Keratinocyte (primary cell): Measurements from ENCODE around the gene UNC13B. TPM values are rescaled to one million over a fixed set of nuclear protein-coding genes. Genes with fewer than 3 reads are reported as not detected.

Source experiments
- DNase-seq: peaks from one replicate; pipeline ENCODE4 v3.0.0-alpha.2; 2011; ENCODE audit warnings: low read depth, missing footprints, low spot score
- FAIRE-seq: peaks from 2 replicates; lab custom pipeline; 2011; peaks lifted over from hg19 to GRCh38; lab: Jason Lieb, UNC
- H2AFZ ChIP-seq: 2 replicates; pipeline ENCODE4 v1.6.0; 2012; ENCODE audit warnings: low read length, control low read depth, inconsistent platforms; ENCODE audit not compliant: control insufficient read depth
- H3K27ac ChIP-seq: 2 replicates; pipeline ENCODE4 v1.5.1; 2011; ENCODE audit warnings: low read length; ENCODE audit not compliant: control insufficient read depth, insufficient read depth
- H3K27me3 ChIP-seq: 3 replicates; pipeline ENCODE4 v1.6.0; 2011; ENCODE audit warnings: low read length; ENCODE audit not compliant: control insufficient read depth, insufficient read depth; ENCODE audit errors: extremely low read depth
- H3K36me3 ChIP-seq, 2 experiments: 2 replicates in 1 of 2; 3 replicates in 1 of 2; pipeline ENCODE4 v1.5.1; 2011; ENCODE audit warnings: low read length in 2 of 2, mild to moderate bottlenecking in 1 of 2; ENCODE audit not compliant: control insufficient read depth in 2 of 2, insufficient read depth in 2 of 2; ENCODE audit errors: extremely low read depth in 1 of 2
- H3K4me1 ChIP-seq: 3 replicates; pipeline ENCODE4 v1.5.1; 2011; ENCODE audit warnings: low read length; ENCODE audit not compliant: control insufficient read depth, insufficient read depth; ENCODE audit errors: extremely low read depth
- H3K4me2 ChIP-seq: 3 replicates; pipeline ENCODE4 v1.6.0; 2011; ENCODE audit warnings: low read depth, low read length; ENCODE audit not compliant: control insufficient read depth, insufficient read depth; ENCODE audit errors: extremely low read depth
- H3K4me3 ChIP-seq, 3 experiments: fragments of 200-600 bp in 1 of 3; sonication (generic) in 1 of 3; 2 replicates in 2 of 3; 3 replicates in 1 of 3; pipeline ENCODE4 v1.5.1; 2011 to 2016; ENCODE audit warnings: low read length in 3 of 3, mild to moderate bottlenecking in 3 of 3, control low read depth in 2 of 3, inconsistent platforms in 1 of 3, low read depth in 1 of 3, mixed read lengths in 1 of 3, mixed run types in 1 of 3, moderate library complexity in 1 of 3; ENCODE audit not compliant: control insufficient read depth in 2 of 3, insufficient read depth in 2 of 3; ENCODE audit errors: extremely low read depth in 1 of 3
- H3K79me2 ChIP-seq: 2 replicates; pipeline ENCODE4 v1.6.0; 2012; ENCODE audit warnings: low read length; ENCODE audit not compliant: control insufficient read depth, insufficient read depth
- H3K9ac ChIP-seq: 3 replicates; pipeline ENCODE4 v1.6.0; 2011; ENCODE audit warnings: low read length; ENCODE audit not compliant: control insufficient read depth, insufficient read depth; ENCODE audit errors: extremely low read depth
- H3K9me1 ChIP-seq: 3 replicates; pipeline ENCODE4 v1.6.0; 2011; ENCODE audit warnings: low read length; ENCODE audit not compliant: control insufficient read depth, insufficient read depth; ENCODE audit errors: extremely low read depth
- H3K9me3 ChIP-seq: 2 replicates; pipeline ENCODE4 v1.5.1; 2012; ENCODE audit warnings: low read depth, low read length; ENCODE audit not compliant: control insufficient read depth
- H4K20me1 ChIP-seq: 3 replicates; pipeline ENCODE4 v1.6.0; 2011; ENCODE audit warnings: low read length; ENCODE audit not compliant: control insufficient read depth, insufficient read depth; ENCODE audit errors: extremely low read depth
- EZH2 ChIP-seq: IDR thresholded peaks from one replicate; pipeline ENCODE4 v1.6.1; 2012; ENCODE audit warnings: inconsistent platforms, mild to moderate bottlenecking, low read length, moderate library complexity
- dilution Hi-C: fragments of 300-500 bp; cut with MboI; formaldehyde crosslinking; loops from one replicate; pipeline ENCODE4 v1.7.0; 2020; ENCODE audit warnings: low sequenced_read_pairs; ENCODE audit not compliant: extremely low pct_ligation_motif_present
- polyA plus RNA-seq, 5 experiments: library from polyadenylated mRNA; depleted of rRNA in 3 of 5; stranded (reverse) in 3 of 5; stranded (forward) in 1 of 5; unstranded in 1 of 5; fragments of >200 nt; gene quantifications; 1 replicate in 1 of 5; 2 replicates in 3 of 5; 3 replicates in 1 of 5; pipeline versions ENCODE4 v1.2.1 to v1.2.3, GENCODE V29; 2011 to 2012; ENCODE audit warnings: missing spikeins in 2 of 5, low read depth in 1 of 5, low replicate concordance in 1 of 5
- TF ChIP-seq, protein P1 (sequence below), 3 experiments: IDR thresholded peaks in 1 of 3; conservative IDR thresholded peaks in 1 of 3; optimal IDR thresholded peaks in 1 of 3; 2 replicates in 2 of 3; 3 replicates in 1 of 3; pipeline versions ENCODE3 to v1.5.1; 2011; ENCODE audit warnings: low read length in 3 of 3, mild to moderate bottlenecking in 3 of 3, moderate library complexity in 2 of 3, control low read depth in 1 of 3, inconsistent platforms in 1 of 3; ENCODE audit not compliant: insufficient read depth in 2 of 3; ENCODE audit errors: extremely low read depth in 1 of 3

Gene UNC13B
- polyA plus RNA-seq, 1 donor (not counting 4 experiments of a cell fraction or from before 2014, with no cell fraction given), result 9.3 TPM

DNA sequence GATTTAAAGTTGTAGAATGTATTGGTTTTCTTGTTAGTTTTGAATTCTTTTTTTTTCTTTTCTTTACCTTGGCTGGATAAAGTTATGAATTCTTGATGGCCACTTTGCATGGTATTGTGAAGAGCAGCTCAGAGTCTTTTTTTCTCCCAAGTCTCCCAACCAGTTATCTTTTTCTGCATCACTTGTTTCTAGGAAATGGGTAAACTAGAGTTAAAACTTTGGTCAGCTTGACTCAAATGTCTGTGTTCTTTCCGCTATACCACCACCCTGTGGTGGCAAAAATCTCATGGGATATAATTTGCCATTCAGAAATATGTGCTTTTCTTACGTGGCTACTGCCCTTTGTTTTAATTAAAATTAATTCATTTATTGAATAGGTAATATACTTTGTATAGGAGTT, 113.2 kb downstream of the UNC13B start:
- dilution Hi-C loops, result no loop called here
- Histone ChIP-seq H3K9me3 (no peaks in the 10 kb centered on the region), H3K79me2 (no peaks in the 10 kb centered on the region), H3K9ac (no peak overlapping the region), H4K20me1 (no peaks in the 10 kb centered on the region), H3K4me2 (no peak overlapping the region), H2AFZ (no peak overlapping the region), H3K4me1 (peaks cover 8% of the 10 kb centered on the region), H3K27me3 (no peaks in the 10 kb centered on the region), H3K27ac (no peak overlapping the region), H3K36me3 (no peaks in the 10 kb centered on the region), H3K9me1 (no peaks in the 10 kb centered on the region), H3K4me3 (no peak overlapping the region)
- FAIRE-seq, result no peak
- no peak for DNase-seq
- no peak for TF ChIP-seq EZH2
- TF ChIP-seq, protein P1, sequence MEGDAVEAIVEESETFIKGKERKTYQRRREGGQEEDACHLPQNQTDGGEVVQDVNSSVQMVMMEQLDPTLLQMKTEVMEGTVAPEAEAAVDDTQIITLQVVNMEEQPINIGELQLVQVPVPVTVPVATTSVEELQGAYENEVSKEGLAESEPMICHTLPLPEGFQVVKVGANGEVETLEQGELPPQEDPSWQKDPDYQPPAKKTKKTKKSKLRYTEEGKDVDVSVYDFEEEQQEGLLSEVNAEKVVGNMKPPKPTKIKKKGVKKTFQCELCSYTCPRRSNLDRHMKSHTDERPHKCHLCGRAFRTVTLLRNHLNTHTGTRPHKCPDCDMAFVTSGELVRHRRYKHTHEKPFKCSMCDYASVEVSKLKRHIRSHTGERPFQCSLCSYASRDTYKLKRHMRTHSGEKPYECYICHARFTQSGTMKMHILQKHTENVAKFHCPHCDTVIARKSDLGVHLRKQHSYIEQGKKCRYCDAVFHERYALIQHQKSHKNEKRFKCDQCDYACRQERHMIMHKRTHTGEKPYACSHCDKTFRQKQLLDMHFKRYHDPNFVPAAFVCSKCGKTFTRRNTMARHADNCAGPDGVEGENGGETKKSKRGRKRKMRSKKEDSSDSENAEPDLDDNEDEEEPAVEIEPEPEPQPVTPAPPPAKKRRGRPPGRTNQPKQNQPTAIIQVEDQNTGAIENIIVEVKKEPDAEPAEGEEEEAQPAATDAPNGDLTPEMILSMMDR (optimal IDR thresholded peaks at IDR 0.05 in 1 of 3, IDR thresholded peaks at IDR 0.05 in 1 of 3, conservative IDR thresholded peaks at IDR 0.05 in 1 of 3; ENCODE audit: extremely low read depth in 1 of 3, insufficient read depth in 2 of 3, low read length in 3 of 3), result no peak

DNA sequence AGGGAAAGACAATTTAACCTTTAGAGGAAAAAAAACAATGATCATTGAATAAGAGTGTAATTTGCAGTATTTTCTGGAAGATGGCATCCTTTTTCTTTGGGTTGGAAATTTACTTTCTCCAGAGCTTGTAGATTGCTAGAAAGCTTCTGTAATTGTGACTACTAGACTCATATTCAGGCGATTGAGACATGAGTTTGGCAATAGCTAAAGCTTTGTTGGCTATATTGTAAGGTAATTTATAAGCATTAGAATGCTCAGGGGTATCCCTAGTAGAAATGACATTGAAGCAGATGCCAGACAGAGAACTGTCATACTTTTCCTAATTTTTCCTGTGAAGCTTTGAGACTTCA, 115.3 kb downstream of the UNC13B start:
- Histone ChIP-seq H3K9ac (no peak overlapping the region), H3K27ac (no peak overlapping the region), H2AFZ (no peak overlapping the region), H3K9me1 (no peaks in the 10 kb centered on the region), H4K20me1 (no peaks in the 10 kb centered on the region), H3K4me1 (peaks cover 8% of the 10 kb centered on the region), H3K36me3 (no peaks in the 10 kb centered on the region), H3K9me3 (no peaks in the 10 kb centered on the region), H3K4me3 (no peak overlapping the region), H3K27me3 (no peaks in the 10 kb centered on the region), H3K4me2 (no peak overlapping the region), H3K79me2 (no peaks in the 10 kb centered on the region)
- FAIRE-seq, result no peak
- no peak for DNase-seq
- no peak for TF ChIP-seq EZH2
- TF ChIP-seq, protein P1 (optimal IDR thresholded peaks at IDR 0.05 in 1 of 3, IDR thresholded peaks at IDR 0.05 in 1 of 3, conservative IDR thresholded peaks at IDR 0.05 in 1 of 3; ENCODE audit: extremely low read depth in 1 of 3, insufficient read depth in 2 of 3, low read length in 3 of 3), result no peak
- dilution Hi-C loops, result no loop called here
